ENCODE data around the gene NAIF1.
"Not testable (repeated sequence)": the region's sequence is repeated elsewhere in the genome, so short reads cannot be mapped to it uniquely, and the experiment has no call there.

Gene NAIF1

GRCh38 chr9:128066713-128067644, at the start of gene NAIF1:
Gene NAIF1, minus strand, starts transcription at chr9:128067320. Its CDS starts 219 bp downstream, at chr9:128067101.
- DNase-seq (ENCODE audit: low read depth): peak; percentile 94

- no peak for DNase-seq (ENCODE audit: low read depth)
Observed at GRCh38 chr9:128116104-128117083, 49.3 kb upstream of the NAIF1 start.

- DNase-seq (ENCODE audit: low read depth): no peak
Observed at GRCh38 chr9:128115187-128116103, 48.3 kb upstream of the NAIF1 start.

- DNase-seq (ENCODE audit: low read depth): no peak
Observed at GRCh38 chr9:128114326-128115186, 47.4 kb upstream of the NAIF1 start.

- DNase-seq (ENCODE audit: low read depth): no peak
Observed at GRCh38 chr9:128113526-128114325, 46.6 kb upstream of the NAIF1 start.

GRCh38 chr9:128111726-128112125, 44.6 kb upstream of the NAIF1 start:
- DNase-seq (ENCODE audit: low read depth): not testable (repeated sequence)

- no peak for DNase-seq (ENCODE audit: low read depth)
Observed at GRCh38 chr9:128109050-128109709, 42.1 kb upstream of the NAIF1 start.

- no peak for DNase-seq (ENCODE audit: low read depth)
Observed at GRCh38 chr9:128108269-128109049, 41.3 kb upstream of the NAIF1 start.

- DNase-seq (ENCODE audit: low read depth): no peak
Observed at GRCh38 chr9:128107468-128108268, 40.5 kb upstream of the NAIF1 start.

- DNase-seq (ENCODE audit: low read depth): no peak
Observed at GRCh38 chr9:128106940-128107467, 39.9 kb upstream of the NAIF1 start.

GRCh38 chr9:128106181-128106939, 39.2 kb upstream of the NAIF1 start:
- DNase-seq (ENCODE audit: low read depth): no peak

- DNase-seq (ENCODE audit: low read depth): no peak
Observed at GRCh38 chr9:128105538-128106175, 38.5 kb upstream of the NAIF1 start.

- DNase-seq (ENCODE audit: low read depth): no peak
Observed at GRCh38 chr9:128104171-128104618, 37.1 kb upstream of the NAIF1 start.

- peak; percentile 20 for DNase-seq (ENCODE audit: low read depth)
Observed at GRCh38 chr9:128103589-128103962, 36.5 kb upstream of the NAIF1 start.

GRCh38 chr9:128102861-128103588, 35.9 kb upstream of the NAIF1 start:
- DNase-seq (ENCODE audit: low read depth): no peak
